Body of pancreas (tissue), 4 donors: ENCODE data around the gene IFITM1. TPM values are rescaled to one million over a fixed set of nuclear protein-coding genes. Genes with fewer than 3 reads are reported as not detected.
"Not testable (repeated sequence)": the region's sequence is repeated elsewhere in the genome, so short reads cannot be mapped to it uniquely, and the experiment has no call there.

Experiments used
- ATAC-seq: fragments of 150-250 bp; one replicate; pipeline ENCODE4 v1.9.1; 2016
- DNase-seq, 4 donors: peaks; one replicate each; pipeline ENCODE4 v3.0.0-alpha.2; 2019
- H3K27ac ChIP-seq, 4 donors: fragments of 200-600 bp; sonication (generic); 1 replicate in 3 of 4; 2 replicates in 1 of 4; pipeline versions ENCODE4 v1.5.1 to v1.6.1; 2016 to 2019; ENCODE audit warnings: mild to moderate bottlenecking in 1 of 4, mixed read lengths in 1 of 4, moderate library complexity in 1 of 4
- H3K27me3 ChIP-seq, 2 donors: fragments of 200-600 bp; sonication (generic); one replicate each; pipeline ENCODE4 v1.6.0; 2016; ENCODE audit warnings: mild to moderate bottlenecking in 1 of 2
- H3K36me3 ChIP-seq, 2 donors: fragments of 200-600 bp; sonication (generic); replicated peaks in 1 of 2; 2 replicates each; pipeline ENCODE4 v1.5.1; 2016; ENCODE audit warnings: low read depth in 2 of 2; ENCODE audit not compliant: insufficient read depth in 1 of 2
- H3K4me1 ChIP-seq: fragments of 200-600 bp; sonication (generic); one replicate; pipeline ENCODE4 v1.6.0; 2016
- H3K4me3 ChIP-seq, 2 donors: fragments of 200-600 bp; sonication (generic); 1 replicate in 1 of 2; 2 replicates in 1 of 2; pipeline ENCODE4 v1.5.1; 2016 to 2019
- H3K9me3 ChIP-seq, 3 donors: fragments of 200-600 bp; sonication (generic); 1 replicate in 2 of 3; 2 replicates in 1 of 3; pipeline ENCODE4 v1.5.1; 2016
- CTCF ChIP-seq, 7 experiments: fragments of 450-650 bp in 4 of 7; fragments of 200-600 bp in 3 of 7; sonication (generic) in 3 of 7; IDR thresholded peaks; one replicate each; pipeline ENCODE4 v1.5.1; 2016 to 2019; ENCODE audit warnings: antibody characterized with exemption in 7 of 7
- POLR2A ChIP-seq, 3 donors: fragments of 450-650 bp; IDR thresholded peaks; one replicate each; pipeline ENCODE4 v1.6.1; 2016; ENCODE audit warnings: antibody characterized with exemption in 3 of 3, mild to moderate bottlenecking in 2 of 3
- whole genome bisulfite sequencing, 2 donors: methylation state at CpG; one replicate each; pipeline ENCODE4 v1.1.5; 2017; 5-methylcytosine and 5-hydroxymethylcytosine counted together
- intact Hi-C: fragments of 100-400 bp; cut with DNase I; formaldehyde crosslinking; loops from one replicate; pipeline ENCODE4 v1.15.1; 2023
- total RNA-seq, 2 donors: library from RNA; depleted of rRNA; stranded (reverse); fragments of >200 nt; gene quantifications; one replicate each; pipeline ENCODE4 v1.1.0, GENCODE V29; 2016

IFITM1 gene
- total RNA-seq, 2 donors from 2014 or later: 31.0 to 39.7 TPM

DNA sequence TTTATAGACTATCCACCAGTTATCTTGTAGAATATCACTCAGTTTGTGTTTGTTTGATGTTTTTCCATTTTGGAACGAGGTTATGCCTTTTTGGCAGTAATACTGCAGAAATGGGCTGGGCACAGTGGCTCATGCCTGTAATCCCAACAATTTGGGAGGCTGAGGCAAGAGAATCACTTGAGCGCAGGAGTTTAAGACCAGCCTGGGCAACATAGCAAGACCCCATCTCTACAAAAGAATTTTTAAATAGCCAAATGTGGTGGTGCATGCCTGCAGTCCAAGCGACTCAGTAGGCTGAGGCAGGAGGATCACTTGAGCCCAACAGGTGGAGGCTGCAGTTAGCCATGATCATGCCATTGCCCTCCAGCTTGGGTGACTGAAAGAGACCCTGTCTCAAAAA is 32.7 kb downstream of the IFITM1 start:
- Histone ChIP-seq H3K27me3 (no peaks in the 10 kb centered on the region), H3K4me1 (no peaks in the 10 kb centered on the region), H3K27ac (no peak overlapping the region), H3K4me3 (no peak overlapping the region), H3K36me3 (no peaks in the 10 kb centered on the region), H3K9me3 (no peaks in the 10 kb centered on the region)
- intact Hi-C loops: no loop called here
- 70 to 78% methylated on average over 3 of the region's 3 CpGs for WGBS, 2 donors
- TF ChIP-seq POLR2A (IDR thresholded peaks at IDR 0.05) (no peak), CTCF (IDR thresholded peaks at IDR 0.05) (no peak)
- ATAC-seq: no peak
- DNase-seq: no peak

- peaks cover 20% of the 10 kb centered on the region for H3K4me1 ChIP-seq
- H3K36me3 ChIP-seq, H3K27ac ChIP-seq, ATAC-seq, intact Hi-C loops, H3K9me3 ChIP-seq, DNase-seq, H3K27me3 ChIP-seq, H3K4me3 ChIP-seq: not testable (repeated sequence)
- 54 to 63% methylated on average over 8 of the region's 8 CpGs for WGBS, 2 donors
Observed at GRCh38 chr11:349270-349954, 35.6 kb downstream of the IFITM1 start.

GRCh38 chr11:350033-350722 is 36.3 kb downstream of the IFITM1 start:
- intact Hi-C loops: not testable (repeated sequence)

GRCh38 chr11:350723-351255 is 36.9 kb downstream of the IFITM1 start:
- no peak overlapping the region for H3K27ac ChIP-seq
- H3K36me3 ChIP-seq: no peaks in the 10 kb centered on the region
- no peaks in the 10 kb centered on the region for H3K27me3 ChIP-seq
- 61 to 77% methylated on average over 18 of the region's 18 CpGs for WGBS, 2 donors
- intact Hi-C loops: no loop called here
- H3K4me3 ChIP-seq: no peak overlapping the region
- no peak for TF ChIP-seq POLR2A (IDR thresholded peaks at IDR 0.05)
- no peak for TF ChIP-seq CTCF (IDR thresholded peaks at IDR 0.05)
- no peaks in the 10 kb centered on the region for H3K9me3 ChIP-seq
- ATAC-seq (no peak), DNase-seq (no peak)
- H3K4me1 ChIP-seq: peaks cover 30% of the 10 kb centered on the region

More at GRCh38 chr11:350033-350722, 36.3 kb downstream of the IFITM1 start:
- ATAC-seq, DNase-seq, H3K9me3 ChIP-seq, H3K27ac ChIP-seq, H3K36me3 ChIP-seq, H3K27me3 ChIP-seq, H3K4me3 ChIP-seq: not testable (repeated sequence)
- H3K4me1 ChIP-seq: peaks cover 23% of the 10 kb centered on the region
- 59 to 62% methylated on average over 8 to 16 of the region's 16 CpGs for WGBS, 2 donors

- no peak overlapping the region for H3K4me3 ChIP-seq
- no peaks in the 10 kb centered on the region for H3K27me3 ChIP-seq
- intact Hi-C loops: no loop called here
- no peak for TF ChIP-seq POLR2A (IDR thresholded peaks at IDR 0.05)
- no peak for TF ChIP-seq CTCF (IDR thresholded peaks at IDR 0.05)
- ATAC-seq (no peak), DNase-seq (no peak)
- H3K9me3 ChIP-seq: no peaks in the 10 kb centered on the region
- H3K27ac ChIP-seq: no peak overlapping the region
- H3K36me3 ChIP-seq: no peaks in the 10 kb centered on the region
- 87 to 89% methylated on average over 14 of the region's 14 CpGs for WGBS, 2 donors
- peaks cover 31% of the 10 kb centered on the region for H3K4me1 ChIP-seq
Observed at GRCh38 chr11:351411-351810, 37.6 kb downstream of the IFITM1 start.
